IMR-90 (cell line): ENCODE data around the gene CPNE4. TPM values are rescaled to one million over a fixed set of nuclear protein-coding genes. Genes with fewer than 3 reads are reported as not detected.

ENCODE experiments used
- ATAC-seq: fragments of 200-7000 bp; cut with Tn5 transposase; 2 replicates; pipeline ENCODE4 v1.9.1; 2020; ENCODE audit warnings: low read depth, mild to moderate bottlenecking, moderate library complexity
- BruUV-seq: library from RNA; stranded (reverse); fragments of 400-500 nt; replicated peaks from 2 replicates; lab custom pipeline; 2021; lab: Mats Ljungman, UMichigan
- CTCF ChIA-PET: fragments of 300-600 bp; formaldehyde crosslinking; extraction: SDS; loops from one replicate; lab custom pipeline; 2021; ENCODE audit warnings: antibody characterized with exemption; lab: Yijun Ruan, JAX
- POLR2A ChIA-PET: fragments of 300-600 bp; sonication (Branson Sonifier 250); formaldehyde crosslinking; loops from one replicate; lab custom pipeline; 2022; ENCODE audit warnings: antibody characterized with exemption; ENCODE audit not compliant: unreplicated experiment; lab: Charles Lee
- DNase-seq: peaks from one replicate; pipeline ENCODE4 v3.0.0; 2013
- H2AFZ ChIP-seq: replicated peaks from 2 replicates; pipeline ENCODE3; 2013; ENCODE audit warnings: low read length, mild to moderate bottlenecking; ENCODE audit not compliant: poor library complexity
- H2AK5ac ChIP-seq: 2 replicates; pipeline ENCODE4 v1.6.1; 2013; ENCODE audit warnings: low read depth, low read length, inconsistent platforms
- H2AK9ac ChIP-seq: replicated peaks from 2 replicates; pipeline ENCODE3; 2013; ENCODE audit warnings: mild to moderate bottlenecking, low read depth, low read length, moderate library complexity; ENCODE audit not compliant: poor library complexity
- H2BK120ac ChIP-seq: 2 replicates; pipeline ENCODE4 v1.6.1; 2013; ENCODE audit warnings: low read depth, low read length, inconsistent platforms
- H2BK15ac ChIP-seq: 3 replicates; pipeline ENCODE4 v1.6.1; 2013; ENCODE audit warnings: low read depth, low read length, inconsistent platforms
- H2BK20ac ChIP-seq: 2 replicates; pipeline ENCODE4 v1.6.1; 2013; ENCODE audit warnings: low read depth, mild to moderate bottlenecking, inconsistent platforms, low read length, moderate library complexity
- H2BK5ac ChIP-seq: 2 replicates; pipeline ENCODE4 v1.6.1; 2013; ENCODE audit warnings: mild to moderate bottlenecking, low read depth, low read length, inconsistent platforms; ENCODE audit not compliant: poor library complexity, severe bottlenecking
- H3K14ac ChIP-seq: replicated peaks from 2 replicates; pipeline ENCODE4 v1.6.1; 2013; ENCODE audit warnings: low read depth, low read length, inconsistent platforms
- H3K18ac ChIP-seq: 2 replicates; pipeline ENCODE4 v1.6.1; 2013; ENCODE audit warnings: low read depth, low read length, control low read depth
- H3K23ac ChIP-seq: 2 replicates; pipeline ENCODE4 v1.6.1; 2013; ENCODE audit warnings: low read depth, low read length, inconsistent platforms
- H3K27ac ChIP-seq: 2 replicates; pipeline ENCODE4 v1.5.1; 2013; ENCODE audit warnings: mild to moderate bottlenecking, control low read depth, low read length; ENCODE audit not compliant: insufficient read depth
- H3K27me3 ChIP-seq: 2 replicates; pipeline ENCODE4 v1.6.1; 2013; ENCODE audit warnings: low read length; ENCODE audit not compliant: control insufficient read depth, insufficient read depth
- H3K36me3 ChIP-seq: 2 replicates; pipeline ENCODE4 v1.6.1; 2013; ENCODE audit warnings: low read length, mixed read lengths; ENCODE audit not compliant: control insufficient read depth, insufficient read depth
- H3K4ac ChIP-seq: 2 replicates; pipeline ENCODE4 v1.6.1; 2013; ENCODE audit warnings: low read depth, low read length, inconsistent platforms
- H3K4me1 ChIP-seq: 2 replicates; pipeline ENCODE4 v1.6.1; 2013; ENCODE audit warnings: low read length, mixed read lengths; ENCODE audit not compliant: control insufficient read depth, insufficient read depth
- H3K4me2 ChIP-seq: 2 replicates; pipeline ENCODE4 v1.6.1; 2013; ENCODE audit warnings: low read depth, mild to moderate bottlenecking, control low read depth, low read length, moderate library complexity
- H3K4me3 ChIP-seq: 2 replicates; pipeline ENCODE4 v1.5.1; 2013; ENCODE audit warnings: low read depth, mild to moderate bottlenecking, control low read depth, low read length, moderate library complexity; ENCODE audit not compliant: insufficient read depth
- H3K56ac ChIP-seq: 2 replicates; pipeline ENCODE4 v1.6.1; 2013; ENCODE audit warnings: low read length, inconsistent platforms; ENCODE audit not compliant: insufficient read depth; ENCODE audit errors: extremely low read depth
- H3K79me1 ChIP-seq, 2 experiments: 2 replicates each; pipeline ENCODE4 v1.6.1; 2013; ENCODE audit warnings: low read length in 2 of 2, inconsistent platforms in 1 of 2, low read depth in 1 of 2
- H3K9ac ChIP-seq: 2 replicates; pipeline ENCODE4 v1.6.1; 2013; ENCODE audit warnings: low read depth, low read length, control low read depth
- H3K9me1 ChIP-seq: 2 replicates; pipeline ENCODE4 v1.6.1; 2013; ENCODE audit warnings: low read length, inconsistent platforms; ENCODE audit not compliant: insufficient read depth
- H3K9me3 ChIP-seq: 2 replicates; pipeline ENCODE4 v1.6.1; 2013; ENCODE audit warnings: low read length; ENCODE audit not compliant: control insufficient read depth, insufficient read depth
- H4K20me1 ChIP-seq: 2 replicates; pipeline ENCODE4 v1.6.1; 2013; ENCODE audit warnings: low read length, inconsistent platforms; ENCODE audit not compliant: insufficient read depth
- H4K5ac ChIP-seq: 2 replicates; pipeline ENCODE4 v1.6.1; 2013; ENCODE audit warnings: mild to moderate bottlenecking, low read depth, low read length, control low read depth
- H4K8ac ChIP-seq, 2 experiments: 2 replicates each; pipeline ENCODE4 v1.6.1; 2013; ENCODE audit warnings: low read depth in 2 of 2, low read length in 2 of 2, control low read depth in 1 of 2, inconsistent platforms in 1 of 2
- H4K91ac ChIP-seq: 2 replicates; pipeline ENCODE4 v1.6.1; 2013; ENCODE audit warnings: low read depth, low read length, inconsistent platforms; ENCODE audit not compliant: insufficient read depth
- BHLHE40 ChIP-seq: fragments of 150-350 bp; IDR thresholded peaks from 2 replicates; pipeline ENCODE4 v1.6.1; 2016; ENCODE audit warnings: mild to moderate bottlenecking, low read depth, low read length
- CEBPB ChIP-seq: IDR thresholded peaks from 2 replicates; pipeline ENCODE4 v1.6.1; 2012; ENCODE audit warnings: low read depth, low read length, improper control_type of control experiment
- CHD1 ChIP-seq: IDR thresholded peaks from 2 replicates; pipeline ENCODE4 v1.6.1; 2012; ENCODE audit warnings: low read depth, low read length, improper control_type of control experiment
- CTCF ChIP-seq: conservative IDR thresholded peaks from 2 replicates; pipeline ENCODE4 v1.5.1; 2012; ENCODE audit warnings: mild to moderate bottlenecking, low read depth, low read length, improper control_type of control experiment
- FOS ChIP-seq: fragments of 150-350 bp; IDR thresholded peaks from 2 replicates; pipeline ENCODE4 v1.6.1; 2016; ENCODE audit warnings: low read depth, low read length
- MAFK ChIP-seq: IDR thresholded peaks from 2 replicates; pipeline ENCODE4 v1.6.1; 2012; ENCODE audit warnings: low read depth, low read length, improper control_type of control experiment
- MAZ ChIP-seq: IDR thresholded peaks from 2 replicates; pipeline ENCODE4 v1.6.1; 2012; ENCODE audit warnings: low read depth, mild to moderate bottlenecking, low read length, improper control_type of control experiment, moderate library complexity, borderline replicate concordance
- MXI1 ChIP-seq: IDR thresholded peaks from 2 replicates; pipeline ENCODE4 v1.6.1; 2012; ENCODE audit warnings: low read depth, mild to moderate bottlenecking, low read length, moderate library complexity, borderline replicate concordance
- NFE2L2 ChIP-seq: fragments of 150-350 bp; IDR thresholded peaks from 2 replicates; pipeline ENCODE4 v1.6.1; 2016; ENCODE audit warnings: low read depth, mild to moderate bottlenecking, low read length
- POLR2A ChIP-seq: IDR thresholded peaks from 2 replicates; pipeline ENCODE4 v1.6.1; 2012; ENCODE audit warnings: mild to moderate bottlenecking, low read depth, low read length
- RAD21 ChIP-seq: IDR thresholded peaks from 2 replicates; pipeline ENCODE4 v1.6.1; 2012; ENCODE audit warnings: low read length, improper control_type of control experiment
- RCOR1 ChIP-seq: IDR thresholded peaks from 2 replicates; pipeline ENCODE4 v1.6.1; 2012; ENCODE audit warnings: mild to moderate bottlenecking, low read length, improper control_type of control experiment; ENCODE audit not compliant: insufficient replicate concordance
- RFX5 ChIP-seq: IDR thresholded peaks from 2 replicates; pipeline ENCODE4 v1.8.0; 2012; ENCODE audit warnings: low read depth, mild to moderate bottlenecking, low read length, moderate library complexity
- SMC3 ChIP-seq: fragments of 150-350 bp; IDR thresholded peaks from 2 replicates; pipeline ENCODE4 v1.6.1; 2016; ENCODE audit warnings: low read depth, mild to moderate bottlenecking, antibody characterized with exemption, low read length, moderate library complexity
- WGBS, 2 experiments: methylation state at CpG; one replicate each; pipeline versions ENCODE4 v1.1.5 to v1.1.7; 2013; ENCODE audit warnings: missing lambda C conversion rate in 2 of 2; ENCODE audit not compliant: insufficient read length in 1 of 2; ENCODE audit errors: extremely low coverage in 2 of 2; 5-methylcytosine and 5-hydroxymethylcytosine counted together
- dilution Hi-C: fragments of 300-500 bp; cut with HindIII; formaldehyde crosslinking; loops from one replicate; pipeline ENCODE4 v1.14.3; 2018; ENCODE audit warnings: low sequenced_read_pairs; ENCODE audit not compliant: unreplicated experiment
- in situ Hi-C: fragments of 300-500 bp; cut with MboI; formaldehyde crosslinking; loops from 3 replicates; pipeline ENCODE4 v1.14.3; 2019; ENCODE audit warnings: low sequenced_read_pairs, inconsistent platforms, mixed read lengths
- intact Hi-C: fragments of 100-400 bp; cut with micrococcal nuclease; formaldehyde crosslinking; loops from 2 replicates; pipeline ENCODE4 v1.10.0; 2022
- polyA plus RNA-seq, 3 experiments: library from polyadenylated mRNA; depleted of rRNA; stranded (reverse); fragments of >200 nt; gene quantifications; 2 replicates each; pipeline ENCODE4 v1.2.3, GENCODE V29; 2012; ENCODE audit warnings: low replicate concordance in 1 of 3
- total RNA-seq: library from RNA; depleted of rRNA; stranded (reverse); fragments of >200 nt; gene quantifications from 2 replicates; pipeline ENCODE4 v1.2.3, GENCODE V29; 2012
- TF ChIP-seq, protein P1 (sequence below): fragments of 150-350 bp; IDR thresholded peaks from 2 replicates; pipeline ENCODE4 v1.6.1; 2016; ENCODE audit warnings: low read depth, mild to moderate bottlenecking, low read length, moderate library complexity, borderline replicate concordance
- TF ChIP-seq, protein P2 (sequence below): fragments of 150-350 bp; IDR thresholded peaks from 2 replicates; pipeline ENCODE4 v1.6.1; 2017; ENCODE audit warnings: mild to moderate bottlenecking, antibody characterized with exemption, low read length, low read depth

Gene CPNE4
- total and polyA plus RNA-seq, 2 of the 4 experiments (the other 2 are of a cell fraction), result not detected

DNA sequence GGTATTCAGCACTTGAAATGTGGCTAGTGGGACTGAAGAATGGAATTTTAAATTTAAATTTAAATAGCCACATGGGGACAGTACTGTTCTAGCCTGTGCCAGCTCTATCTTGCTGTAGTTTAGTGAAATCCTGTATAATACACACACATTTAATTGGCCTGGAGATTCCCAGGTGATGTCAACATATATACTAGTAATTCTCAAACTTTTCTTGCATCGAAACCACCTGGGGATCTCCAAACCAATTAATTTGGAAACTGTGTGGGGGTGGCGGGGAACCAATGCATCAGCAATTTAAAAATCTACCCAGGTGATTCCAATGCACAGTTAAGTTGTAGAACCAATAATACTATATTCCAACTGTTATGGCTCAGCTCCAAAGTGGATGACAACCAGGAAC lies 303.1 kb downstream of the CPNE4 start:
- H3K36me3 ChIP-seq, result no peaks in the 10 kb centered on the region
- H3K4me2 ChIP-seq, result no peak overlapping the region
- no peak overlapping the region for H2BK15ac ChIP-seq
- ChIA-PET POLR2A (no interaction called here), CTCF (no interaction called here)
- intact Hi-C loops, result no loop called here
- no peak overlapping the region for H4K91ac ChIP-seq
- H4K5ac ChIP-seq, result no peak overlapping the region
- ATAC-seq (no peak), DNase-seq (no peak)
- no peak overlapping the region for H2BK120ac ChIP-seq
- no peaks in the 10 kb centered on the region for H3K9me1 ChIP-seq
- in situ Hi-C loops, result no loop called here
- no peak overlapping the region for H2AK5ac ChIP-seq
- H3K4ac ChIP-seq, result no peak overlapping the region
- H3K9ac ChIP-seq, result no peak overlapping the region
- H3K4me1 ChIP-seq, result no peaks in the 10 kb centered on the region
- no peak overlapping the region for H3K23ac ChIP-seq
- no peaks in the 10 kb centered on the region for H3K79me1 ChIP-seq
- no TSS peak for BruUV-seq
- no peak for TF ChIP-seq SMC3
- no peak for TF ChIP-seq NFE2L2
- no peak for TF ChIP-seq CEBPB
- TF ChIP-seq RFX5, result no peak
- no peak for TF ChIP-seq POLR2A
- TF ChIP-seq MAZ, result no peak
- no peak for TF ChIP-seq FOS
- no peak for TF ChIP-seq MAFK
- TF ChIP-seq RCOR1, result no peak
- TF ChIP-seq, protein P1, sequence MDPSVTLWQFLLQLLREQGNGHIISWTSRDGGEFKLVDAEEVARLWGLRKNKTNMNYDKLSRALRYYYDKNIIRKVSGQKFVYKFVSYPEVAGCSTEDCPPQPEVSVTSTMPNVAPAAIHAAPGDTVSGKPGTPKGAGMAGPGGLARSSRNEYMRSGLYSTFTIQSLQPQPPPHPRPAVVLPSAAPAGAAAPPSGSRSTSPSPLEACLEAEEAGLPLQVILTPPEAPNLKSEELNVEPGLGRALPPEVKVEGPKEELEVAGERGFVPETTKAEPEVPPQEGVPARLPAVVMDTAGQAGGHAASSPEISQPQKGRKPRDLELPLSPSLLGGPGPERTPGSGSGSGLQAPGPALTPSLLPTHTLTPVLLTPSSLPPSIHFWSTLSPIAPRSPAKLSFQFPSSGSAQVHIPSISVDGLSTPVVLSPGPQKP, result no peak
- TF ChIP-seq, protein P2, sequence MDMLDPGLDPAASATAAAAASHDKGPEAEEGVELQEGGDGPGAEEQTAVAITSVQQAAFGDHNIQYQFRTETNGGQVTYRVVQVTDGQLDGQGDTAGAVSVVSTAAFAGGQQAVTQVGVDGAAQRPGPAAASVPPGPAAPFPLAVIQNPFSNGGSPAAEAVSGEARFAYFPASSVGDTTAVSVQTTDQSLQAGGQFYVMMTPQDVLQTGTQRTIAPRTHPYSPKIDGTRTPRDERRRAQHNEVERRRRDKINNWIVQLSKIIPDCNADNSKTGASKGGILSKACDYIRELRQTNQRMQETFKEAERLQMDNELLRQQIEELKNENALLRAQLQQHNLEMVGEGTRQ, result no peak
- TF ChIP-seq RAD21, result no peak
- no peak for TF ChIP-seq BHLHE40
- no peak for TF ChIP-seq MXI1
- TF ChIP-seq CTCF, result no peak
- TF ChIP-seq CHD1, result no peak
- no peak overlapping the region for H2AK9ac ChIP-seq
- H3K4me3 ChIP-seq, result no peak overlapping the region
- H3K56ac ChIP-seq, result no peak overlapping the region
- H3K27me3 ChIP-seq, result no peaks in the 10 kb centered on the region
- dilution Hi-C loops, result no loop called here
- H4K20me1 ChIP-seq, result no peaks in the 10 kb centered on the region
- H3K18ac ChIP-seq, result no peak overlapping the region
- H3K9me3 ChIP-seq, result no peaks in the 10 kb centered on the region
- H3K14ac ChIP-seq, result no peak overlapping the region
- H4K8ac ChIP-seq, result no peak overlapping the region
- no peak overlapping the region for H2AFZ ChIP-seq
- H2BK20ac ChIP-seq, result no peak overlapping the region
- no CpG with 5 or more reads among the region's 2 CpGs for WGBS, 2 experiments
- no peak overlapping the region for H3K27ac ChIP-seq
- no peak overlapping the region for H2BK5ac ChIP-seq
